ENCODE results near the gene VGLL3.

Gene VGLL3

GRCh38 chr3:86993704-86994103 lies 2.8 kb upstream of the VGLL3 start:
- H3K4me1 ChIP-seq (ENCODE audit: control insufficient read depth in 1 of 2, insufficient read depth in 1 of 2, low read depth in 1 of 2, low read length in 1 of 2) = peaks cover 0 to 7% of the 10 kb centered on the region in 2 experiments
- no peak for TF ChIP-seq CTCF (IDR thresholded peaks at IDR 0.05)
- peaks cover 64% of the 10 kb centered on the region for H3K27me3 ChIP-seq
- H3K27ac ChIP-seq = no peak overlapping the region
- H3K9me3 ChIP-seq = no peaks in the 10 kb centered on the region
- H3K36me3 ChIP-seq = no peaks in the 10 kb centered on the region
- no peak overlapping the region for H3K4me3 ChIP-seq (ENCODE audit: low read depth in 1 of 2, low read length in 1 of 2)

- H3K4me1 ChIP-seq (ENCODE audit: control insufficient read depth in 1 of 2, insufficient read depth in 1 of 2, low read depth in 1 of 2, low read length in 1 of 2) = peaks cover 0 to 7% of the 10 kb centered on the region in 2 experiments
- H3K27me3 ChIP-seq = peaks cover 79% of the 10 kb centered on the region
- no peaks in the 10 kb centered on the region for H3K36me3 ChIP-seq
- H3K27ac ChIP-seq = no peak overlapping the region
- no peak overlapping the region for H3K4me3 ChIP-seq (ENCODE audit: low read depth in 1 of 2, low read length in 1 of 2)
- H3K9me3 ChIP-seq = no peaks in the 10 kb centered on the region
- TF ChIP-seq CTCF (IDR thresholded peaks at IDR 0.05) = no peak
Measured at GRCh38 chr3:86991840-86992435, 989 bp upstream of the VGLL3 start.

- Histone ChIP-seq H3K4me3 (ENCODE audit: low read depth in 1 of 2, low read length in 1 of 2) (no peak overlapping the region), H3K36me3 (no peaks in the 10 kb centered on the region), H3K4me1 (ENCODE audit: control insufficient read depth in 1 of 2, insufficient read depth in 1 of 2, low read depth in 1 of 2, low read length in 1 of 2) (peaks cover 0 to 7% of the 10 kb centered on the region in 2 experiments), H3K27me3 (peaks cover 83% of the 10 kb centered on the region), H3K27ac (no peak overlapping the region), H3K9me3 (no peaks in the 10 kb centered on the region)
- no peak for TF ChIP-seq CTCF (IDR thresholded peaks at IDR 0.05)
Measured at GRCh38 chr3:86991482-86991815, 500 bp upstream of the VGLL3 start.

- H3K4me3 ChIP-seq (ENCODE audit: low read depth in 1 of 2, low read length in 1 of 2) = no peak overlapping the region
- H3K4me1 ChIP-seq (ENCODE audit: control insufficient read depth in 1 of 2, insufficient read depth in 1 of 2, low read depth in 1 of 2, low read length in 1 of 2) = peaks cover 0 to 7% of the 10 kb centered on the region in 2 experiments
- no peaks in the 10 kb centered on the region for H3K36me3 ChIP-seq
- H3K27me3 ChIP-seq = peaks cover 88% of the 10 kb centered on the region
- no peak for TF ChIP-seq CTCF (IDR thresholded peaks at IDR 0.05)
- no peak overlapping the region for H3K27ac ChIP-seq
- no peaks in the 10 kb centered on the region for H3K9me3 ChIP-seq
Measured at GRCh38 chr3:86990012-86990733, 776 bp downstream of the VGLL3 start.

GRCh38 chr3:86989611-86990010 lies 1.3 kb downstream of the VGLL3 start:
- Histone ChIP-seq H3K9me3 (no peaks in the 10 kb centered on the region), H3K4me3 (ENCODE audit: low read depth in 1 of 2, low read length in 1 of 2) (no peak overlapping the region), H3K27me3 (peaks cover 83% of the 10 kb centered on the region), H3K27ac (no peak overlapping the region), H3K36me3 (no peaks in the 10 kb centered on the region), H3K4me1 (ENCODE audit: control insufficient read depth in 1 of 2, insufficient read depth in 1 of 2, low read depth in 1 of 2, low read length in 1 of 2) (peaks cover 0 to 7% of the 10 kb centered on the region in 2 experiments)
- TF ChIP-seq CTCF (IDR thresholded peaks at IDR 0.05) = no peak
